ENCODE measurements around the gene EPHX1.
"Not testable (repeated sequence)": the region's sequence is repeated elsewhere in the genome, so short reads cannot be mapped to it uniquely, and the experiment has no call there.

EPHX1 gene

DNA sequence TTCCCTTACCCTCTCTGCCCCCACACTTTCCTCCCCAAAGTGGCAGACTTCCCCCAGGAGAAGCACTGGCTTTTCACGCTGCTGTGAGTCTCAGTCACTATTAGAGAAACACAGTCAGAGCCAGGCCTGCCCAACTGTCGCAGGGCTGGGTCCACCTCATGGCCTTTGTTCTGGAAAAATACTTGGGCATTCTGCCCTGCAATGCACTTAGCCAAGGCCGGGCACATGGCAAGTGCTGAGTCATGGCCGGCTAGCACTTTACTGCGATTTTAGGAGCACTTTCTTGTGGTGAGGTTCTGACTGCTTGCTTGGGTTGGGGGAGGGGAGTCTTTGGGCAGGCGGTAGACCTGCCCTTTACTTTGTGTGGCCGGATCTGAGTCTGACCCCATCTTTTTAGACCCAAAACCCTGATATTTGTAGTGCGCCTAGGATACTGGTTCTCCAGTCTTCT lies 7.7 kb downstream of the EPHX1 start:
- no peak for DNase-seq

GRCh38 chr1:225818229-225818628 lies 8.3 kb downstream of the EPHX1 start:
- no peak for DNase-seq

GRCh38 chr1:225819346-225820192 lies 9.6 kb downstream of the EPHX1 start:
- no peak for DNase-seq

GRCh38 chr1:225820522-225821120 lies 10.7 kb downstream of the EPHX1 start:
- no peak for DNase-seq

- peak; percentile 7 for DNase-seq
Measured at GRCh38 chr1:225822655-225823403, 12.9 kb downstream of the EPHX1 start.

GRCh38 chr1:225823811-225824261 lies 13.9 kb downstream of the EPHX1 start:
- DNase-seq = no peak

- peak; percentile 16 for DNase-seq
Measured at GRCh38 chr1:225824533-225824941, 14.6 kb downstream of the EPHX1 start.

DNA sequence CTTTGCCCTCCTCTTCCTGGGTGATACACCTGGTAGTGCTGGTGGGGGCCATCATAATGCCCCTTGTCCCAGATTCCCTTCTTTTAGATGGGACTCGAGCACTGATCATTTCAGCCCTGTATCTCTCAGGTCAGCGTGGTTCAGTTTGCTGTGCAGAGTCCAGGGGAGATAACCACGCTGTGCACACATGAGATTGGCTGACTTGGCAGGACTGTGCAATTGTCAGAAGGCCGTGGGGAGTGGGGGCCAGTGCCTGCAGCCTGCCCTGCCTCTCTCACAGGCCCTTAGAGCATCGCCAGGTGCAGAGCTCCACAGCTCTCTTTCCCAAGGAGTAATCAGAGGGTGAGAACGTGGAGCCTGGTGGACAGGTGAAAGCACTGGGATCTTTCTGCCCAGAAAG lies 15.2 kb downstream of the EPHX1 start:
- peak; percentile 16 for DNase-seq

- peak; percentile 19 for DNase-seq
Measured at GRCh38 chr1:225825607-225826007, 15.7 kb downstream of the EPHX1 start.

DNA sequence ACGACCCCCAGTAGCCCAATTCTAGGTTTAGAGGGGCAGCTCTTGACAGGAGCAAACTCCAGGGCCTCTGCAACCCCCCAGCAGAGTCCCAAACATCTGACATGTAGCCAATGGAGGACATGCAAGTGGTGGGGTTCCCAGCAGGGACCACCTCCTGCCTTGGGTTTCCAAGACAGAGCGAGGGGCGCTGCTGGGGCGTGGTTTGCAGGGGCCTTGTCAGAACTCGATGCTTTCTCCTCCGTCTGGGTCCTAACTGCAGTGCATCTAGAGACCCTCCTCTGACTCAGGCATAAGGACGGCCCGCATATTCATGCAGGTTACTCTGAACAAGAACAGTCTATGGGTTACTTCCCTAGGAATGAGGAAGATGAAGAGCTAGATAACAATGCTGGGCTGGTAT lies 17.2 kb downstream of the EPHX1 start:
- peak; percentile 5 for DNase-seq

GRCh38 chr1:225828706-225829345 lies 18.9 kb downstream of the EPHX1 start:
- DNase-seq = peak; percentile 5

DNA sequence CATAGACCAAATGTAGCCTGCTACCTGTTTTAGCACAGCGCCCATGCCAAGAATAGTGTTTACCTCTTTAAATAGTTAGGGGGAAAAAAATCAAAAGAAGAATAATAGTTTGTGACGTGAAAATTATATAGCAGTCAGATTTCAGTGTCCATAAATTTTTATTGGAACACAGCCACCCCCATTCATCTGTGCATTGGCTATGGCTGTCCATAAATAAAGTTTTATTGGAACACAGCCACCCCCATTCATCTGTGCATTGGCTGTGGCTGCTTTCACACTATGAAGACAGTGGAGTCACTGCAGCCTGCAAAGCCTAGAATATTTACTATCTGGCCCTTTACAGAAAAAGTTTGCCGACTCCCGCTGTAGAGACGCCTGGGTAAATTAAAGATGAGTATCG lies 20.9 kb downstream of the EPHX1 start:
- DNase-seq = peak; percentile 16

DNA sequence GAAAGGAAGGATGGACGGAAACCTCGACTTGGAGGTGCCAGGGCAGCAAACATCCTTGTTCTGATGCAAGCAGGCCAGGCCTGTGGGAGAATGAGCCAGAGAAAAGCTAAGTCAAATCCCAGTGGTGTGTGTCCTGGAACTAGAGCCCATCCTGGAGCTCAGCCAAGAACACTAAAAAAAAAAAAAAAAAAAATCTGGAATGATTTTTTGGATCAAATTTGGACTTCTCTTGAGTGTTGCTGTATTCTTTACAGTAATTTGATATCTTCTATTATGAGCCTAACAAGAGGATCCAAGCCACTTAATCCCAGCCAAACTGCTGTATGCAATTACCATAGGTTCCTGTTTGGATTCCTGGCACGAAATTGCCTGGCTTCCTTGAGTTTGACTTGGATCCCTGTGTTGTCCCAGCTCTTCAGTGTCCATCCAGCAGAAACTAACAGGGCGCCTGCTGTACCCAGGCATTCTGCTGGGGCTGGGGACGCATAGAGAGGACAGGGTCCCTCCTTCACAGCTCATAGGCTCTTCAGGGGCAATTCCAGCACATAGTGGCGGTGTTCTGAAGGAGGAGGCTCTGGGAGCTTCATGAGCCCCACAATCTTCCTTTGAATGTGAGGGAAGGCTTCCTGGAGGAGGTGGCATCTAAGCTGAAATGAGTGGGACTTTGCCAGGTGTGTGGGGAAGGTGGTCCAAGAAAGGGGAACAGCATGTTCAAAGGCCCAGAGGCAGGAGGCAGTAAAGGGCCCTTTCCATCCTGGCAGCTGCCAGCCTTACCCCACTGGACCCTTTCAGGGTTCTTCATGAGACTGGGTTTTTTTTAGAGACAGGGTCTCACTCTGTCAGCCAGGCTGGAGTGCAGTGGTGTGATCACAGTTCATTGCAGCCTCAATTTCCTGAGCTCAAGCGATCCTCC lies 24.7 kb downstream of the EPHX1 start:
- DNase-seq = peak; percentile 87

DNA sequence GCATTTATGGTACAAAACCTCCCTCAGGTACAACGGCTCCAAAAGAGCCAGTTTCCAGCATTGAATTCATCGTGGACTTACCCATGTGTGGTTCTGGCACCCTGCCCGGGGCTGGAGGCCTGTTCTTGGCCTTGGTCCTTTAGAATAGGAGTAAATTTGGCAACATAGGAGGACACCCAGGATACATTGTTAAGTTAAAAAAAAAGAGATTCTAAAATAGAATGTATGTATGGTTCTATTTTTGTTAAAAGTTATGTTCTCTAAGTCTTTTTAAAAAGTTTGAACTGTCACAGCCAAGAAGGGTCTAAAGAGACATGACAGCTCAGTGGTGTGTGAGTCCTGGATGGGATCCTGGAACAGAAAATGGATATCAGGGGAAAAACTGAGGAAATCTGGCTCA lies 25.9 kb downstream of the EPHX1 start:
- peak; percentile 67 for DNase-seq

- DNase-seq = not testable (repeated sequence)
Measured at GRCh38 chr1:225836296-225836695, 26.4 kb downstream of the EPHX1 start.

DNA sequence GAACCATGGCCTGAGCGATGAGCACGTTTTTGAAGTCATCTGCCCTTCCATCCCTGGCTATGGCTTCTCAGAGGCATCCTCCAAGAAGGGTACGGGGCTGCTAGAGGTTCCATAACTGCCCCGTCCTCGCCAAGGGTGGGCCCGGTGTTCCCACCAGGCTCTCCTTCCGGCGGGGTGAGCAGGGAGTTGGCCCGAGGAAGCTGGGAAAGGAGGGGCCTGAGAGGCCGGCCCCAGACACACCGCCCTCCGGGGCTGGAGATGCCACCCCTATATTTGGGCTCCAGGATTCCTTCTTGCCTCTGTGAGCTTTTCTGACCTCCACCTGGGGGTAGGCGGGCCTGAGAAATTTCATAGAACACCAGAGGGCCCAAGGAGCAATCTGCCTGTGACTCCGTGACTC lies 28.9 kb downstream of the EPHX1 start:
- DNase-seq = no peak

DNA sequence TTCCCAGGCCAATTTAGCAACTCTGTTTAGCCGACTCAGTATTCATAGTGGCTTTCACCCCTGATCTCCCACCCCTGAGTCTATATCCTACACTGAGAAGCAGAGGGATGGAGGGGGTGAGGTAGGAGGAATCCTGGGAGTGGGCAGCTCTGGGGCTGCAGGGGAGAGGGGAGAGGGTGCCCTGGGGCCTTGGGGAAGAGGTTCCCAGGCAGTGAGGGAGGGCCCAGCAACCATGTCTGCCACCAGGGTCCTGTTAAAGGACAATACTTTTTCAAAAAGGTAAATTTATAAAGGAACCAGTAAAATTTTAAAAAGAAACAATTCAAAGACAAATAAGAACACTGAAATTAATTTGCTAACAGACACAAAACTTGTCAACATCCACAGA lies 30.3 kb downstream of the EPHX1 start:
- no peak for DNase-seq

DNA sequence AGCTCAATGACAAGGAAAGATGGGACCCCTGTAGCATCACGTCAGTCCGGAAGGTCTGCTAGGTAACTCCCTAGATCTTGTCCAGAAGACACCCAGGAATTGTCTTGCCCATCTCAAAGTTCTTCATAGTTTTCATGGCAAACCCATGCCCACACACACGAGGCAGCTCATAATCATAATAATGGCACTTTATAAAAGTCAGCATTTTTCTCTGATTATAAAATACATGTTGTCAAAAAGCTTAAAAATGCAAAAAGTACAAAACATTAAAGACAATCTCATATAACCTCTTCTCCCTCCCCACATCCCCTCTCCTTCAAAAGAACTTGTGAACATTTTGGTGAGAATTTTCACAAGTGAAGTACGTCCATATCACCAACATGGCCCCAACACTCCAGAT lies 30.8 kb downstream of the EPHX1 start:
- no peak for DNase-seq

DNA sequence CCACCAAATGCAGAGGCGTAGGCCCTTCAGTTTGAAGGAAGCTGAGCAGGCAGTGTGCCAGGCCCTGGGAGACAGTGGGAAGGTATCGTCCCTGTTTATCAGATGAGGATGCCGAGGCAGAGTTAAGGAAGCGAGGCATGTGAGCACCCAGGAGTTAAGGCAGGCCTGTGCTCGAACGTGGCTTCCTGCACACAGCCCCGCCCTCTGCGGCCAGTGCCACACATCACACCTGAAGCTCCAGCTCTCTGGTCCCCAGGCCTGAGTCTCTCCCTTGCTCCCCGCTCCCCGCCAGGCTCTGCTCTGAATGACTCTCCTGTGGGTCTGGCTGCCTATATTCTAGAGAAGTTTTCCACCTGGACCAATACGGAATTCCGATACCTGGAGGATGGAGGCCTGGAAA lies 32.1 kb downstream of the EPHX1 start:
- DNase-seq = no peak

DNA sequence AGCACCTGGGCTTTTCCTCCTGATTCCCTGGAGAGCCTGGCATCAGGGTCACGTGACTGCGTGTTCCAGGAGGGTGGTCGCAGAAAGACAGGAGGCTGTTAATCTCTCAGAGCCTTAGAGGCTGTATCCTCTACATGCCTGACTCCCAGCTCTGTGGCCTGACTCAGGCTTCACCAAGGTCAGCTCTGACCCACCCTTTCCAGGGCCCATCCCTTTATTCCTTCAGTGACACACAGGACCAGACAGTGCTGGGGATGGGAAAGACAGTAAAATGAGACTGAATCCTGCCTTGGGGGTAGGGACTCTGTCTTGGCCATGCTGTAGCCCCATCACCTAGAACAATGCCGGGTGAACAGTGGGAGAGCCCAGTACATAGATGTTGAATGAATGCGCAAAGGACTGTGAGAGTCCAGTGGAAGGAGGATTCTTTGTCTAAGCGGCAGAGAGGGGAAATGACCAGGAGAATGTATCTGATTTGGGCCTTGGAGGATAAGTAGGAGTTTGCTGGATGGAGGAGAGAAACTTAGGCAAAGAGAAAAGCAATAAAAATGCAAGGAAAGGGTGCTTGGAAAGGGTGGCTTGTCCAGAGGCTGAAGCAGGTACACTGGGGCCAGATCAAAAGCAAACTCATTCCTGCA lies 33.0 kb downstream of the EPHX1 start:
- no peak for DNase-seq

DNA sequence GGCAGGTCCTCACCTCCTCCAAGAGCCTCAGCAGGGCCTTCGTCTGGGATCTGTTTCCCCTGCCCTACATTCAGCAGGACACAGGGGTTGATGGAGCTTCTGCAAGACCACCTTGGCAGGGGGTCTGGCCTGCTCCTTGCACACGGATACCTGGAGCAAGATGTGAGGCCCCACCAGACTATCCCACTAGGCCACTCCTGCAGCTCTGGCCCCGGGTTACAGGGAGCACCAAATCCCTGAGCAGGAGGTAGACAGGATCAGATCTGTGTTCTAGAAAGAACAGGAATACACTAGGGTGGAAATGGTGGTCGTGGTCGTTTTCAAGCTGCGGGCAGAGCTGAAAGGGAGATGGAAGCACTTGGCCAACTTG lies 33.5 kb downstream of the EPHX1 start:
- no peak for DNase-seq

Measured in right hindlimb (tissue), 1 donor.